ENCODE data around the gene GNAO1.
"Not testable (repeated sequence)": the region's sequence is repeated elsewhere in the genome, so short reads cannot be mapped to it uniquely, and the experiment has no call there.

Gene GNAO1

GRCh38 chr16:56396724-56397123 lies 205.4 kb downstream of the GNAO1 start:
- H3K4me3 Mint-ChIP-seq; H3K4me1 Mint-ChIP-seq (ENCODE audit: low read depth); H3K9me3 Mint-ChIP-seq; DNase-seq; H3K27me3 Mint-ChIP-seq; H3K27ac Mint-ChIP-seq: not testable (repeated sequence)
- H3K36me3 Mint-ChIP-seq (ENCODE audit: low read depth) = peaks cover 79% of the 10 kb centered on the region

- Mint-ChIP-seq H3K4me1 (ENCODE audit: low read depth) (peaks cover 4% of the 10 kb centered on the region), H3K27me3 (no peaks in the 10 kb centered on the region), H3K27ac (no peak overlapping the region)
These were observed 207.8 kb downstream of the GNAO1 start for GRCh38 chr16:56399047-56399446.

GRCh38 chr16:56399486-56399885 lies 208.2 kb downstream of the GNAO1 start:
- H3K27ac Mint-ChIP-seq = no peak overlapping the region
- H3K4me1 Mint-ChIP-seq (ENCODE audit: low read depth) = peaks cover 4% of the 10 kb centered on the region
- peaks cover 74% of the 10 kb centered on the region for H3K36me3 Mint-ChIP-seq (ENCODE audit: low read depth)
- H3K27me3 Mint-ChIP-seq = no peaks in the 10 kb centered on the region
- DNase-seq = no peak
- no peaks in the 10 kb centered on the region for H3K9me3 Mint-ChIP-seq
- H3K4me3 Mint-ChIP-seq = no peak overlapping the region

More at GRCh38 chr16:56399047-56399446, 207.8 kb downstream of the GNAO1 start:
- Mint-ChIP-seq H3K9me3 (no peaks in the 10 kb centered on the region), H3K4me3 (no peak overlapping the region), H3K36me3 (ENCODE audit: low read depth) (peaks cover 72% of the 10 kb centered on the region)
- no peak for DNase-seq

GRCh38 chr16:56400458-56400857 lies 209.2 kb downstream of the GNAO1 start:
- peaks cover 4% of the 10 kb centered on the region for H3K4me1 Mint-ChIP-seq (ENCODE audit: low read depth)
- no peak overlapping the region for H3K27ac Mint-ChIP-seq
- H3K4me3 Mint-ChIP-seq = no peak overlapping the region
- peaks cover 77% of the 10 kb centered on the region for H3K36me3 Mint-ChIP-seq (ENCODE audit: low read depth)
- H3K9me3 Mint-ChIP-seq = no peaks in the 10 kb centered on the region
- no peak for DNase-seq
- no peaks in the 10 kb centered on the region for H3K27me3 Mint-ChIP-seq

- no peak overlapping the region for H3K27ac Mint-ChIP-seq
- H3K27me3 Mint-ChIP-seq = no peaks in the 10 kb centered on the region
- H3K4me3 Mint-ChIP-seq = no peak overlapping the region
- H3K36me3 Mint-ChIP-seq (ENCODE audit: low read depth) = peaks cover 70% of the 10 kb centered on the region
- H3K4me1 Mint-ChIP-seq (ENCODE audit: low read depth) = peaks cover 3% of the 10 kb centered on the region
- DNase-seq = no peak
- no peaks in the 10 kb centered on the region for H3K9me3 Mint-ChIP-seq
These were observed 210.2 kb downstream of the GNAO1 start for GRCh38 chr16:56401482-56401881.

GRCh38 chr16:56405977-56406672 lies 214.8 kb downstream of the GNAO1 start:
- no peak overlapping the region for H3K27ac Mint-ChIP-seq
- peaks cover 76% of the 10 kb centered on the region for H3K36me3 Mint-ChIP-seq (ENCODE audit: low read depth)
- H3K4me3 Mint-ChIP-seq = no peak overlapping the region
- no peaks in the 10 kb centered on the region for H3K4me1 Mint-ChIP-seq (ENCODE audit: low read depth)
- H3K27me3 Mint-ChIP-seq = no peaks in the 10 kb centered on the region
- DNase-seq = no peak
- no peaks in the 10 kb centered on the region for H3K9me3 Mint-ChIP-seq

Data from activated T-cell treated with anti-CD3 and anti-CD28 coated beads, Interleukin-2, amount 50 U/mL, for 24 hours (primary cell).